Astrocyte (in vitro differentiated cells and primary cell): ENCODE data around the gene DOCK3.

Experiments
- EZH2 ChIP-seq: IDR thresholded peaks from 2 replicates; pipeline ENCODE4 v1.6.1; 2012; ENCODE audit warnings: mild to moderate bottlenecking, low read length, inconsistent platforms; ENCODE audit not compliant: insufficient read depth
- TF ChIP-seq, protein P1 (sequence below): IDR thresholded peaks from 2 replicates; pipeline ENCODE4 v1.5.1; 2011; ENCODE audit warnings: low read depth, mild to moderate bottlenecking, inconsistent platforms, low read length, moderate library complexity; ENCODE audit not compliant: insufficient read depth

GRCh38 chr3:50830451-50830850 lies 155.7 kb downstream of the DOCK3 start:
- no peak for TF ChIP-seq EZH2
- TF ChIP-seq, protein P1, sequence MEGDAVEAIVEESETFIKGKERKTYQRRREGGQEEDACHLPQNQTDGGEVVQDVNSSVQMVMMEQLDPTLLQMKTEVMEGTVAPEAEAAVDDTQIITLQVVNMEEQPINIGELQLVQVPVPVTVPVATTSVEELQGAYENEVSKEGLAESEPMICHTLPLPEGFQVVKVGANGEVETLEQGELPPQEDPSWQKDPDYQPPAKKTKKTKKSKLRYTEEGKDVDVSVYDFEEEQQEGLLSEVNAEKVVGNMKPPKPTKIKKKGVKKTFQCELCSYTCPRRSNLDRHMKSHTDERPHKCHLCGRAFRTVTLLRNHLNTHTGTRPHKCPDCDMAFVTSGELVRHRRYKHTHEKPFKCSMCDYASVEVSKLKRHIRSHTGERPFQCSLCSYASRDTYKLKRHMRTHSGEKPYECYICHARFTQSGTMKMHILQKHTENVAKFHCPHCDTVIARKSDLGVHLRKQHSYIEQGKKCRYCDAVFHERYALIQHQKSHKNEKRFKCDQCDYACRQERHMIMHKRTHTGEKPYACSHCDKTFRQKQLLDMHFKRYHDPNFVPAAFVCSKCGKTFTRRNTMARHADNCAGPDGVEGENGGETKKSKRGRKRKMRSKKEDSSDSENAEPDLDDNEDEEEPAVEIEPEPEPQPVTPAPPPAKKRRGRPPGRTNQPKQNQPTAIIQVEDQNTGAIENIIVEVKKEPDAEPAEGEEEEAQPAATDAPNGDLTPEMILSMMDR = no peak
